ENCODE results near the gene SFRP5.

DNA sequence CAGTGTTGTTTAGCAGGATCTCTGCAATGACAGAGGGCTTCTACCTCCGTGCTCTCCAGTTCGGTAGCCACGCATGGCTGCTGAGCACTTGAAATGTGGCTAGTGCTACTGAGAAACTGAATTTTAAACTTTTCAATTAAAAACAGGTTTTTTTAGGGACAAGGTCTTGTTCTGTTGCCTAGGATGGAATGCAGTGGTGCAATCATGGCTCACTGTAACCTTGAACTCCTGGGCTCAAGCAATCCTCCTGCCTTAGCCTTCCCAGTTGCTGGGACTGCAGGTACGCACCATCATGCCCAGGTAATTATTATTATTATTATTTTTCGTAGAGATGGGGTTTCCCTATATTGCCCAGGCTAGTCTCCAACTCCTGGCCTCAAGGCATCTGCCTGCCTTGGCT lies 13.4 kb upstream of the SFRP5 start:
- TF ChIP-seq TCF3 (IDR thresholded peaks at IDR 0.05; ENCODE audit: borderline replicate concordance, insufficient read depth, low read depth, low read length): no peak
- TF ChIP-seq CBX3 (IDR thresholded peaks at IDR 0.05; ENCODE audit: borderline replicate concordance, low read depth): no peak
- no peak for TF ChIP-seq ESRRA (IDR thresholded peaks at IDR 0.05; ENCODE audit: low read length)
- no peak for TF ChIP-seq TAF1 (IDR thresholded peaks at IDR 0.05; ENCODE audit: borderline replicate concordance, low read depth, low read length)
- no peak for TF ChIP-seq RUNX3 (IDR thresholded peaks at IDR 0.05; ENCODE audit: low read length)
- TF ChIP-seq, protein P1, sequence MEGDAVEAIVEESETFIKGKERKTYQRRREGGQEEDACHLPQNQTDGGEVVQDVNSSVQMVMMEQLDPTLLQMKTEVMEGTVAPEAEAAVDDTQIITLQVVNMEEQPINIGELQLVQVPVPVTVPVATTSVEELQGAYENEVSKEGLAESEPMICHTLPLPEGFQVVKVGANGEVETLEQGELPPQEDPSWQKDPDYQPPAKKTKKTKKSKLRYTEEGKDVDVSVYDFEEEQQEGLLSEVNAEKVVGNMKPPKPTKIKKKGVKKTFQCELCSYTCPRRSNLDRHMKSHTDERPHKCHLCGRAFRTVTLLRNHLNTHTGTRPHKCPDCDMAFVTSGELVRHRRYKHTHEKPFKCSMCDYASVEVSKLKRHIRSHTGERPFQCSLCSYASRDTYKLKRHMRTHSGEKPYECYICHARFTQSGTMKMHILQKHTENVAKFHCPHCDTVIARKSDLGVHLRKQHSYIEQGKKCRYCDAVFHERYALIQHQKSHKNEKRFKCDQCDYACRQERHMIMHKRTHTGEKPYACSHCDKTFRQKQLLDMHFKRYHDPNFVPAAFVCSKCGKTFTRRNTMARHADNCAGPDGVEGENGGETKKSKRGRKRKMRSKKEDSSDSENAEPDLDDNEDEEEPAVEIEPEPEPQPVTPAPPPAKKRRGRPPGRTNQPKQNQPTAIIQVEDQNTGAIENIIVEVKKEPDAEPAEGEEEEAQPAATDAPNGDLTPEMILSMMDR (IDR thresholded peaks at IDR 0.05 in 2 of 3, conservative IDR thresholded peaks at IDR 0.05 in 1 of 3; ENCODE audit: control insufficient read depth in 2 of 3, extremely low read depth in 1 of 3, insufficient read depth in 1 of 3, low read depth in 3 of 3, low read length in 3 of 3): no peak
- TF ChIP-seq KDM1A (IDR thresholded peaks at IDR 0.05; ENCODE audit: borderline replicate concordance): no peak
- TF ChIP-seq POLR2AphosphoS5 (IDR thresholded peaks at IDR 0.05; ENCODE audit: low read length): no peak
- TF ChIP-seq POLR2A (IDR thresholded peaks at IDR 0.05; ENCODE audit: low read depth, low read length): no peak
- no peak for TF ChIP-seq YBX1 (IDR thresholded peaks at IDR 0.05)
- TF ChIP-seq, protein P2, sequence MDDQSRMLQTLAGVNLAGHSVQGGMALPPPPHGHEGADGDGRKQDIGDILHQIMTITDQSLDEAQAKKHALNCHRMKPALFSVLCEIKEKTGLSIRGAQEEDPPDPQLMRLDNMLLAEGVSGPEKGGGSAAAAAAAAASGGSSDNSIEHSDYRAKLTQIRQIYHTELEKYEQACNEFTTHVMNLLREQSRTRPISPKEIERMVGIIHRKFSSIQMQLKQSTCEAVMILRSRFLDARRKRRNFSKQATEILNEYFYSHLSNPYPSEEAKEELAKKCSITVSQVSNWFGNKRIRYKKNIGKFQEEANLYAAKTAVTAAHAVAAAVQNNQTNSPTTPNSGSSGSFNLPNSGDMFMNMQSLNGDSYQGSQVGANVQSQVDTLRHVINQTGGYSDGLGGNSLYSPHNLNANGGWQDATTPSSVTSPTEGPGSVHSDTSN (IDR thresholded peaks at IDR 0.05; ENCODE audit: insufficient replicate concordance, low read depth, low read length): no peak
- TF ChIP-seq ZBED1 (IDR thresholded peaks at IDR 0.05; ENCODE audit: borderline replicate concordance): no peak
